BLaER1 (cell line): ENCODE results near the gene NBPF1.
"Not testable (repeated sequence)": the region's sequence is repeated elsewhere in the genome, so short reads cannot be mapped to it uniquely, and the experiment has no call there.

Source experiments
- H3K27ac ChIP-seq: shearing (Covaris generic); formaldehyde crosslinking; 2 replicates; pipeline ENCODE4 v1.8.1; 2022
- H3K27me3 ChIP-seq: shearing (Covaris generic); formaldehyde crosslinking; 2 replicates; pipeline ENCODE4 v1.8.1; 2022
- H3K36me3 ChIP-seq: shearing (Covaris generic); formaldehyde crosslinking; 2 replicates; pipeline ENCODE4 v1.8.1; 2022
- H3K4me1 ChIP-seq: shearing (Covaris generic); formaldehyde crosslinking; 2 replicates; pipeline ENCODE4 v1.8.1; 2022
- H3K4me2 ChIP-seq: shearing (Covaris generic); formaldehyde crosslinking; 2 replicates; pipeline ENCODE4 v1.8.1; 2022
- H3K4me3 ChIP-seq: shearing (Covaris generic); formaldehyde crosslinking; 2 replicates; pipeline ENCODE4 v1.8.1; 2022
- H3K9ac ChIP-seq: shearing (Covaris generic); formaldehyde crosslinking; 2 replicates; pipeline ENCODE4 v1.8.1; 2022
- H3K9me3 ChIP-seq: shearing (Covaris generic); formaldehyde crosslinking; 2 replicates; pipeline ENCODE4 v1.8.1; 2022
- H4K20me1 ChIP-seq: shearing (Covaris generic); formaldehyde crosslinking; 2 replicates; pipeline ENCODE4 v1.8.1; 2022
- Cebpa-rat ChIP-seq: shearing (Covaris generic); IDR thresholded peaks from 2 replicates; pipeline ENCODE4 v1.8.1; 2022

Gene NBPF1

DNA sequence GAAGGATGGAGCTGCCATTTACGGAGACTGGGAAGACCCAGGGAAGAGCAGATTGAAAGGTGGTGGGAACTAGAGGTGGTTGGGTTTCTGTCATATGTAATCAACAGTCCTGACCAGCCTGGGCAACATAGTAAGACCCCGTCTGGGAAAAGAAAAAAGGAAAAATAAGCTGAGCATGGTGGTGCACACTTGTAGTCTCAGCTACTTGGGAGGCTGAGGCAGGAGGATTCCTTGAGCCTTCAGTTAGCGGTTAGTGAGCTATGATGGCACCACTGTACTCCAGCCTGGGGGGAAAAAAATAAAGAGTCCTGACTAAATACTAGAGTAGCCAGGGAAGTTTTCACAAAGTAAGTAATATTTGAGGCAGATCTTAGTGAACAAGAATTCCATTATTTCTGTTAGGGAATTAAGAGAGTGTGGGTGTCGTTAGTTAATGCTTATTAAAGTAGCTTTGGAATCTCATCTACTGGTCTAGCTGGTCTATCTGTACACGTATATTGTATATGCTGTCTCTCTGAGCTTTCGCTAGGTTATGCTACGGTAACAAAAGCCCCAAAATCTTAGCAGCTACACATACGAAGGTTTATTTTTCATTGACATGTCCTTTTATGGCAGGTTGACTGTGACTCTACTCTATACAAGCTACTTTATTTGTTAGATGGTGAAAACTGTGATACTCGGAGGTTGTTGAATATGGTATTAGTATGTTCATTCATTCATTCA is 4.4 kb downstream of the NBPF1 start:
- Histone ChIP-seq H3K27ac (no peak overlapping the region), H3K4me2 (no peak overlapping the region), H4K20me1 (peaks cover 33% of the 10 kb centered on the region)

GRCh38 chr1:16607853-16608815 is 5.2 kb downstream of the NBPF1 start:
- not testable (repeated sequence) for H3K4me3 ChIP-seq, H3K27ac ChIP-seq, H3K9me3 ChIP-seq, H3K9ac ChIP-seq
- Histone ChIP-seq H4K20me1 (peaks cover 33% of the 10 kb centered on the region), H3K36me3 (peaks cover 42% of the 10 kb centered on the region), H3K4me1 (peaks cover 25% of the 10 kb centered on the region), H3K27me3 (peaks cover 11% of the 10 kb centered on the region; the same call in 1 of the 2 replicates), H3K4me2 (peak overlapping the region; percentile 43)

More for the DNA sequence above, 4.4 kb downstream of the NBPF1 start:
- no peak overlapping the region for H3K4me3 ChIP-seq
- H3K36me3 ChIP-seq: peaks cover 42% of the 10 kb centered on the region
- TF ChIP-seq Cebpa-rat: no peak
- H3K4me1 ChIP-seq: peaks cover 29% of the 10 kb centered on the region
- H3K27me3 ChIP-seq: peaks cover 11% of the 10 kb centered on the region; the same call in 1 of the 2 replicates
- H3K9ac ChIP-seq: no peak overlapping the region
- H3K9me3 ChIP-seq: no peaks in the 10 kb centered on the region

DNA sequence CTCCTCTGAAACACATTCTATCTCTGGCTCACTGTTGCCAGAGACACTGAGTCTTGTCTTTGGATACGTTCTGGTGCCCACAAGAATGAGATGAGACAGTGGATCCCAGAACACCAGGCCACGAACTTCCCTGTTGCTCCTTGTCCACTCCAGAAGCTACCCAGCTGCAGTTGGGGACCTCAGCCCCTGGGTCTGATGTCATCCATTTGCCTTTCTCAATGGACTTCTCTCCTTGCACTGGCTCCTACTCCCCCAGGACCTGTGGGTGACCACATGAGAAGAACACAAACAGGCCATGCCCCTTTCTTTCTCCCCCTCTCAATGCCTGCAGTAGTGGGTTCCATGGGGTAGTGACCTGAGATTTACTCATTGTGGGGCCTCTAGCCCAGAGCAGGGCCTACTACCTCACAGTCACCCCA is 5.9 kb downstream of the NBPF1 start:
- peaks cover 45% of the 10 kb centered on the region for H3K36me3 ChIP-seq
- TF ChIP-seq Cebpa-rat: no peak
- H3K9me3 ChIP-seq: no peaks in the 10 kb centered on the region
- H3K27ac ChIP-seq: no peak overlapping the region
- no peak overlapping the region for H3K9ac ChIP-seq
- H4K20me1 ChIP-seq: peaks cover 29% of the 10 kb centered on the region
- H3K4me1 ChIP-seq: peaks cover 21% of the 10 kb centered on the region
- peaks cover 6% of the 10 kb centered on the region; the same call in 1 of the 2 replicates for H3K27me3 ChIP-seq
- H3K4me2 ChIP-seq: peak overlapping the region; percentile 43
- H3K4me3 ChIP-seq: no peak overlapping the region

- not testable (repeated sequence) for H3K9me3 ChIP-seq, H3K27ac ChIP-seq
- H3K4me2 ChIP-seq: peak overlapping the region; percentile 43
Observed at GRCh38 chr1:16606666-16607432, 6.5 kb downstream of the NBPF1 start.

GRCh38 chr1:16605532-16606505 is 7.5 kb downstream of the NBPF1 start:
- Histone ChIP-seq H3K36me3 (peaks cover 45% of the 10 kb centered on the region), H3K4me2 (no peak overlapping the region), H3K9ac (no peak overlapping the region), H3K9me3 (no peaks in the 10 kb centered on the region), H4K20me1 (peaks cover 12% of the 10 kb centered on the region; the same call in 1 of the 2 replicates), H3K4me3 (no peak overlapping the region), H3K4me1 (peaks cover 11% of the 10 kb centered on the region), H3K27ac (no peak overlapping the region), H3K27me3 (no peaks in the 10 kb centered on the region)
- no peak for TF ChIP-seq Cebpa-rat

More at GRCh38 chr1:16606666-16607432, 6.5 kb downstream of the NBPF1 start:
- peaks cover 45% of the 10 kb centered on the region for H3K36me3 ChIP-seq
- H3K4me3 ChIP-seq, H3K27me3 ChIP-seq, H3K9ac ChIP-seq: not testable (repeated sequence)
- peaks cover 15% of the 10 kb centered on the region for H3K4me1 ChIP-seq
- H4K20me1 ChIP-seq: peaks cover 23% of the 10 kb centered on the region

DNA sequence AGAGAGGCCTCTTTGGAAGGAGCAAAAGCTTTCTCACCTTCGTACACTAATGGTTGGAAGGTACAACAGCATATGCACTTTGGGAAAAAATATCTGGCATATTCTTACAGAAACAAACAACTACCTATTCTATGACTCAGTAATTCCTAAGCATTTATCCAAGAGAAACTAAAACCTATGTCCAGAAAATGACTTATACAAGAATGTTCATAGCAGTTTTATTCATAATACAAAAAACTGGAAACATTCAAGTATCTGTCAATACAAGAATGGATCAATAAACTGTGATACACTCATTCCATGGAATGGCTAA is 8.2 kb downstream of the NBPF1 start:
- Histone ChIP-seq H3K4me1 (peaks cover 11% of the 10 kb centered on the region), H3K4me2 (no peak overlapping the region), H3K9me3 (no peaks in the 10 kb centered on the region), H3K4me3 (no peak overlapping the region), H3K36me3 (peaks cover 45% of the 10 kb centered on the region), H3K27ac (no peak overlapping the region), H3K9ac (no peak overlapping the region), H4K20me1 (peaks cover 12% of the 10 kb centered on the region; the same call in 1 of the 2 replicates), H3K27me3 (no peaks in the 10 kb centered on the region)
- TF ChIP-seq Cebpa-rat: no peak

DNA sequence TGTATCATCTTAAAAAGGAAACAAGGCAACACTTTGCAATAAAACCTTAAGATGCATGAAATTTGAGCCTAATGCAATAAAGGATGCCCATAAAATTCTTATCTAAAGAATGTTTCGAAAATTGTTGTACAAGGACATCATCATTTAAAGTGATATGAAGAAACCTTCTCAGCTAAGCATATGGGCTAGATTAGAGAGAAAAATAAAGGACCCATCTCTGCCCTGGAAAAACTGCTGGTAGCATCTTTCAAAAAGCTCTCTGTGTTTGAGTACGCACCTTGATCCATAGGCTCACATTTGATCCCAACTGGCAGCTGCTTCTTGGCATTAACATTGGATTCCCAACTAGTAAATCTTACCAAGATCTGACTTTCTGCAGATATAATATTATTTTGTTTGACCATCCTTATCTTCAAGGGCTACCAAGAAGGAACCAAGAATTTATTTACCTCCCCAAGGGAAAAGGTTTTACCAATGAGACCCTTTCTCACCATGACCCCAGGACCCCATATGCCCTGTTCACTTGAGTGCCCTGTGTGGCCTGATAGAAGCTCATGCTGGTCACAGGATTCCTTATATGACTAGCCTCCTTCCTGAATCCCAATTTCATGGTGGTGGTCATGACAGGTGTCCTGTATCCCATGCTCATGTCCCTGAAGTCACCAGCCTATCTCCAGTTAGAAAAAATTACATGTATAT is 8.7 kb downstream of the NBPF1 start:
- H3K27ac ChIP-seq, H4K20me1 ChIP-seq, H3K27me3 ChIP-seq, H3K9me3 ChIP-seq, H3K9ac ChIP-seq, H3K4me2 ChIP-seq, H3K4me3 ChIP-seq: not testable (repeated sequence)
- Histone ChIP-seq H3K36me3 (peaks cover 45% of the 10 kb centered on the region), H3K4me1 (peaks cover 11% of the 10 kb centered on the region)

- H3K9ac ChIP-seq, H3K27me3 ChIP-seq, H4K20me1 ChIP-seq, H3K9me3 ChIP-seq, H3K27ac ChIP-seq, H3K4me3 ChIP-seq, H3K4me2 ChIP-seq: not testable (repeated sequence)
- H3K4me1 ChIP-seq: peaks cover 11% of the 10 kb centered on the region
- H3K36me3 ChIP-seq: peaks cover 41% of the 10 kb centered on the region
Observed at GRCh38 chr1:16603623-16604022, 9.7 kb downstream of the NBPF1 start.

GRCh38 chr1:16602336-16603011 is 10.9 kb downstream of the NBPF1 start:
- H3K9ac ChIP-seq, H3K9me3 ChIP-seq, H4K20me1 ChIP-seq, H3K27ac ChIP-seq, H3K4me2 ChIP-seq, H3K4me1 ChIP-seq, H3K27me3 ChIP-seq, H3K4me3 ChIP-seq: not testable (repeated sequence)
- H3K36me3 ChIP-seq: peaks cover 30% of the 10 kb centered on the region

DNA sequence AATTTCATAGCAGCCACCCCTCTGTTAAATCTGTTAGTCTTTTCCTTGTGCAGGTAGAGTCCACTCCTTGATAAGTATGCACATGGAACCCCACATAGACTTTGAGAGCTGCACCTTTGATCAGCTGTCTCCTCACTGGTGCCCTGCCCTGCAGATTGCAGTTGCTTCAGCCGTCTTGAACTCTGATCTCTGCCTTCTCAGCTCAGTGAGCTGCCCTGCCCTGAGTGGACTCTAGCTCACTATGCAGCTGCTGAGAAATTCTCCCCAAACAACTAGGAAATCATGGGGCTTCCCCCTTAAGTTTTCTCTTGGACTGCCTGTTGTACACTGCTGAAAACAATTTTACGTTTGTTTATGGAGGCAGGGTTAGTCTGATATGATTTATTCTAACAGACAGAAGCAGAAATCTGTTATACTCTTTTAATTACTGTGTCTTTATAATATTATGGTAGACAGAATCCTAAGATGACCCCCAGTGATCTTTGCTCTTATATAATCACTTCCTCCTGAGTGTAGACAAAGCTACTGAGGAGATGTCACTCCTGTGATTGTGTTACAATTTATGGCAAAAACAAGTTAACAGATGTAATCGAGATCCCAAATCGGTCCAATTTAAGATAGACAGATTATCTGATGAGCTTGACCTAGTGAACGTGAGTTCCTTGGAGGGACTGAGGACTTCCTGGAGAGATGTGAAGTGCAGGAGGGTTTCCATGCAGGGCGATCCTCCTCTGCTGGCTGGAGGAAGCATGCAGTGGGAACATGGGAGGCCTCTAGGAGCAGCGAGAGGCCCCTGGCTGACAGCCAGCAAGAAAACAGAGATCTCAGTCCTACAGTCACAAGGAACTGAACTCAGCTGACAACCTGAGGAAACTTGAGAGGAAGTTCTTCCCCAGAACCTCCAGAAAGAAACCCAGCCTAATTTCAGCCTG is 12.2 kb downstream of the NBPF1 start:
- H3K4me3 ChIP-seq, H4K20me1 ChIP-seq, H3K4me1 ChIP-seq, H3K9me3 ChIP-seq, H3K27me3 ChIP-seq, H3K9ac ChIP-seq, H3K4me2 ChIP-seq, H3K27ac ChIP-seq: not testable (repeated sequence)
- H3K36me3 ChIP-seq: peaks cover 18% of the 10 kb centered on the region

DNA sequence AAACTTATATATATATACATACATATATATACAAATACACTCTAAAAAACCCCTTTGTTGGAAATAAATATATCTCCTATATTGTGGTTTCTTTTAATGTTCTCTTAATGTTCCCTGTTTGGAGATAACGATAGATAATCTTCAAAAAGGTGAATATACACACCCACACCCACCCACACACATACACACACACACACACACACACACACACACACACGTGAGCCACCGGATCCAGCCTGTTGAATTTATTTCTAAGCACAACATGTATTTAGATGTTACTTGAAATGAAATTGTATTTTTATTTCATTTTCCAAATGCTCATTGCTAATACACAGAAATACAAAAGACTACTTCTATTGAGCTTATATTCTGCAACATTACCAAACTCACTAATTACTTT is 14.0 kb downstream of the NBPF1 start:
- H3K4me2 ChIP-seq, H3K36me3 ChIP-seq, H3K4me1 ChIP-seq, H3K27me3 ChIP-seq, H3K4me3 ChIP-seq, H3K9ac ChIP-seq, H4K20me1 ChIP-seq, H3K27ac ChIP-seq, H3K9me3 ChIP-seq: not testable (repeated sequence)
